A673 (cell line): ENCODE data around the gene ZIC1. TPM values are rescaled to one million over a fixed set of nuclear protein-coding genes. Genes with fewer than 3 reads are reported as not detected.

Source experiments
- BruUV-seq: library from RNA; stranded (reverse); fragments of 400-500 nt; replicated peaks from 2 replicates; lab custom pipeline; 2021; lab: Mats Ljungman, UMichigan
- CTCF ChIA-PET: fragments of 300-600 bp; sonication (Branson Sonifier 250); formaldehyde crosslinking; loops from one replicate; lab custom pipeline; 2022; ENCODE audit warnings: antibody characterized with exemption; lab: Charles Lee
- POLR2A ChIA-PET: fragments of 300-600 bp; sonication (Branson Sonifier 250); formaldehyde crosslinking; loops from one replicate; lab custom pipeline; 2022; ENCODE audit warnings: antibody characterized with exemption; ENCODE audit not compliant: low non-redundant PET; lab: Charles Lee
- DNase-seq: peaks from one replicate; pipeline ENCODE4 v3.0.0-alpha.2; 2015; ENCODE audit warnings: low spot score
- H3K27ac ChIP-seq: fragments of 200-600 bp; sonication (generic); 2 replicates; pipeline ENCODE4 v1.5.1; 2016; ENCODE audit warnings: mixed run types, low read depth, mild to moderate bottlenecking, mixed read lengths, antibody characterized with exemption, low read length; ENCODE audit not compliant: poor library complexity, severe bottlenecking
- H3K27me3 ChIP-seq: fragments of 200-600 bp; sonication (generic); replicated peaks from 2 replicates; pipeline ENCODE4 v1.6.1; 2017; ENCODE audit warnings: mixed run types, low read depth, mild to moderate bottlenecking, mixed read lengths, antibody characterized with exemption, low read length; ENCODE audit not compliant: insufficient read depth, poor library complexity
- H3K36me3 ChIP-seq: fragments of 200-600 bp; sonication (generic); 2 replicates; pipeline ENCODE4 v1.6.1; 2016; ENCODE audit warnings: mixed run types, mild to moderate bottlenecking, mixed read lengths, antibody characterized with exemption, low read length; ENCODE audit not compliant: insufficient read depth, poor library complexity, severe bottlenecking
- H3K4me1 ChIP-seq: fragments of 200-600 bp; sonication (generic); 2 replicates; pipeline ENCODE4 v1.6.1; 2017; ENCODE audit warnings: mixed run types, mild to moderate bottlenecking, mixed read lengths, antibody characterized with exemption, low read length; ENCODE audit not compliant: insufficient read depth, poor library complexity, severe bottlenecking
- H3K4me3 ChIP-seq: fragments of 200-600 bp; sonication (generic); 2 replicates; pipeline ENCODE4 v1.5.1; 2016; ENCODE audit warnings: low read depth, mixed run types, mild to moderate bottlenecking, mixed read lengths, low read length; ENCODE audit not compliant: poor library complexity, severe bottlenecking
- H3K9me3 ChIP-seq: fragments of 200-600 bp; sonication (generic); 2 replicates; pipeline ENCODE4 v1.6.1; 2016; ENCODE audit warnings: mixed run types, low read depth, mild to moderate bottlenecking, mixed read lengths, antibody characterized with exemption, low read length; ENCODE audit not compliant: poor library complexity, severe bottlenecking
- CTCF ChIP-seq: fragments of 300-800, 200-600 bp; sonication (generic); conservative IDR thresholded peaks from 2 replicates; pipeline ENCODE4 v1.5.1; 2017; ENCODE audit warnings: low read depth, mild to moderate bottlenecking, antibody characterized with exemption, low read length, moderate library complexity, mixed read lengths
- EZH2 ChIP-seq: fragments of 200-600 bp; sonication (generic); IDR thresholded peaks from 2 replicates; pipeline ENCODE4 v1.6.1; 2017; ENCODE audit warnings: borderline replicate concordance, low read depth, mild to moderate bottlenecking, mixed read lengths, antibody characterized with exemption, low read length; ENCODE audit not compliant: poor library complexity, severe bottlenecking
- intact Hi-C: fragments of 100-400 bp; cut with micrococcal nuclease; formaldehyde crosslinking; loops from one replicate; pipeline ENCODE4 v1.10.0; 2022; ENCODE audit not compliant: unreplicated experiment
- total RNA-seq: library from RNA; stranded (reverse); gene quantifications from 2 replicates; pipeline ENCODE4 v1.2.3, GENCODE V29; 2021

ZIC1 gene
- total RNA-seq, 1 experiment from 2014 or later: 1.4 TPM

GRCh38 chr3:147428326-147428725, 19.2 kb downstream of the ZIC1 start:
- intact Hi-C loops: no loop called here
- TF ChIP-seq EZH2: no peak
- no peak for TF ChIP-seq CTCF
- Histone ChIP-seq H3K27me3 (peaks cover 77% of the 10 kb centered on the region), H3K4me3 (no peak overlapping the region), H3K9me3 (no peaks in the 10 kb centered on the region), H3K27ac (no peak overlapping the region), H3K4me1 (no peaks in the 10 kb centered on the region), H3K36me3 (no peaks in the 10 kb centered on the region)
- no peak for DNase-seq
- ChIA-PET POLR2A (no interaction called here), CTCF (no interaction called here)
- BruUV-seq: no TSS peak

- Histone ChIP-seq H3K9me3 (no peaks in the 10 kb centered on the region), H3K36me3 (no peaks in the 10 kb centered on the region), H3K27me3 (peaks cover 74% of the 10 kb centered on the region), H3K27ac (no peak overlapping the region), H3K4me3 (no peak overlapping the region), H3K4me1 (no peaks in the 10 kb centered on the region)
- TF ChIP-seq EZH2: no peak
- ChIA-PET CTCF (no interaction called here), POLR2A (no interaction called here)
- intact Hi-C loops: no loop called here
- no peak for DNase-seq
- BruUV-seq: no TSS peak
These were observed 19.6 kb downstream of the ZIC1 start for GRCh38 chr3:147428754-147429153.

- Histone ChIP-seq H3K27me3 (peaks cover 44% of the 10 kb centered on the region), H3K4me3 (no peak overlapping the region), H3K9me3 (no peaks in the 10 kb centered on the region), H3K36me3 (no peaks in the 10 kb centered on the region), H3K27ac (no peak overlapping the region), H3K4me1 (no peaks in the 10 kb centered on the region)
- DNase-seq: no peak
- no TSS peak for BruUV-seq
- intact Hi-C loops: no loop called here
- TF ChIP-seq EZH2: no peak
- no peak for TF ChIP-seq CTCF
- POLR2A ChIA-PET: no interaction called here
- CTCF ChIA-PET: no interaction called here
These were observed 22.6 kb downstream of the ZIC1 start for GRCh38 chr3:147431751-147432150.

- BruUV-seq: no TSS peak
- no peak for DNase-seq
- Histone ChIP-seq H3K27ac (no peak overlapping the region), H3K9me3 (no peaks in the 10 kb centered on the region), H3K4me1 (peaks cover 4% of the 10 kb centered on the region), H3K36me3 (no peaks in the 10 kb centered on the region), H3K27me3 (peaks cover 18% of the 10 kb centered on the region), H3K4me3 (no peak overlapping the region)
- POLR2A ChIA-PET: no interaction called here
- intact Hi-C loops: no loop called here
- CTCF ChIA-PET: no interaction called here
- TF ChIP-seq EZH2 (no peak), CTCF (no peak)
These were observed 38.1 kb downstream of the ZIC1 start for GRCh38 chr3:147447224-147447623.
